PC-3 (cell line): ENCODE results near the gene OPRPN. TPM values are rescaled to one million over a fixed set of nuclear protein-coding genes. Genes with fewer than 3 reads are reported as not detected.

Source experiments
- ATAC-seq: fragments of 200-7000 bp; cut with Tn5 transposase; 2 replicates; pipeline ENCODE4 v1.9.1; 2020; ENCODE audit warnings: mild to moderate bottlenecking, moderate library complexity
- BruUV-seq: library from RNA; stranded (reverse); fragments of 400-500 nt; replicated peaks from 2 replicates; lab custom pipeline; 2021; lab: Mats Ljungman, UMichigan
- CTCF ChIA-PET: fragments of 300-600 bp; sonication (Branson Sonifier 250); formaldehyde crosslinking; loops from one replicate; lab custom pipeline; 2022; ENCODE audit warnings: antibody characterized with exemption; lab: Charles Lee
- POLR2A ChIA-PET: fragments of 300-600 bp; sonication (Branson Sonifier 250); formaldehyde crosslinking; loops from one replicate; lab custom pipeline; 2022; ENCODE audit warnings: antibody characterized with exemption; ENCODE audit not compliant: unreplicated experiment; lab: Charles Lee
- DNase-seq: peaks from one replicate; pipeline ENCODE4 v3.0.0-alpha.2; 2015
- H2AFZ ChIP-seq: fragments of 300-600 bp; sonication (generic); 2 replicates; pipeline ENCODE4 v1.6.0; 2016; ENCODE audit warnings: antibody characterized with exemption, low read length
- H3F3A ChIP-seq: fragments of 300-600 bp; sonication (generic); one replicate; pipeline ENCODE4 v1.6.0; 2017; ENCODE audit warnings: antibody characterized with exemption, low read length, control low read depth, mild to moderate bottlenecking; ENCODE audit not compliant: unreplicated experiment
- H3K27ac ChIP-seq: fragments of 300-600 bp; sonication (generic); 2 replicates; pipeline ENCODE4 v1.5.1; 2016; ENCODE audit warnings: mild to moderate bottlenecking, low read length
- H3K27me3 ChIP-seq: fragments of 300-600 bp; sonication (generic); 2 replicates; pipeline ENCODE4 v1.6.1; 2016; ENCODE audit warnings: low read length, mixed read lengths
- H3K36me3 ChIP-seq: fragments of 300-600 bp; sonication (generic); 2 replicates; pipeline ENCODE4 v1.6.1; 2016; ENCODE audit warnings: low read depth, mixed run types, low read length, mixed read lengths
- H3K4me1 ChIP-seq: fragments of 300-600 bp; sonication (generic); 2 replicates; pipeline ENCODE4 v1.5.1; 2016; ENCODE audit warnings: low read length; ENCODE audit not compliant: insufficient read depth
- H3K4me2 ChIP-seq: fragments of 300-600 bp; sonication (generic); 2 replicates; pipeline ENCODE4 v1.6.0; 2016; ENCODE audit warnings: low read length
- H3K4me3 ChIP-seq: fragments of 300-600 bp; sonication (generic); 2 replicates; pipeline ENCODE4 v1.5.1; 2016; ENCODE audit warnings: mild to moderate bottlenecking, low read length, mixed read lengths
- H3K79me2 ChIP-seq: fragments of 300-600 bp; sonication (generic); 2 replicates; pipeline ENCODE4 v1.6.1; 2017; ENCODE audit warnings: low read length, mixed read lengths
- H3K9ac ChIP-seq: fragments of 300-600 bp; sonication (generic); 2 replicates; pipeline ENCODE4 v1.6.0; 2016; ENCODE audit warnings: mild to moderate bottlenecking, low read length
- H3K9me2 ChIP-seq: fragments of 300-600 bp; sonication (generic); replicated peaks from 2 replicates; pipeline ENCODE4 v1.6.1; 2016; ENCODE audit warnings: mixed run types, low read length, mixed read lengths
- H3K9me3 ChIP-seq: fragments of 300-600 bp; sonication (generic); 2 replicates; pipeline ENCODE4 v1.6.1; 2016; ENCODE audit warnings: low read length, mixed read lengths
- H4K20me1 ChIP-seq: fragments of 300-600 bp; sonication (generic); 2 replicates; pipeline ENCODE4 v1.6.1; 2016; ENCODE audit warnings: low read length, mixed read lengths
- EZH2 ChIP-seq: fragments of 300-600 bp; sonication (generic); IDR thresholded peaks from one replicate; pipeline ENCODE4 v1.6.1; 2017; ENCODE audit warnings: antibody characterized with exemption, mild to moderate bottlenecking, low read length; ENCODE audit not compliant: unreplicated experiment
- EZH2phosphoT487 ChIP-seq: fragments of 300-600 bp; sonication (generic); IDR thresholded peaks from 2 replicates; pipeline ENCODE4 v1.6.1; 2018; ENCODE audit warnings: mild to moderate bottlenecking, antibody characterized with exemption, low read length, borderline replicate concordance
- intact Hi-C: fragments of 100-400 bp; cut with micrococcal nuclease; formaldehyde crosslinking; loops from 2 replicates; pipeline ENCODE4 v1.9.0; 2023
- total RNA-seq: library from RNA; depleted of rRNA; stranded (reverse); fragments of >200 nt; gene quantifications from 2 replicates; pipeline ENCODE4 v1.2.3, GENCODE V29; 2014
- TF ChIP-seq, protein P1 (sequence below): fragments of 300-600 bp; sonication (generic); conservative IDR thresholded peaks from 2 replicates; pipeline ENCODE4 v1.5.1; 2017; ENCODE audit warnings: antibody characterized with exemption, low read depth, mild to moderate bottlenecking, low read length

The OPRPN gene
- total RNA-seq, 1 experiment from 2014 or later: not detected

GRCh38 chr4:70425306-70425705 is 27.6 kb downstream of the OPRPN start:
- H3K79me2 ChIP-seq: no peaks in the 10 kb centered on the region
- H4K20me1 ChIP-seq: no peaks in the 10 kb centered on the region
- no peak overlapping the region for H3K4me2 ChIP-seq
- ATAC-seq (no peak), DNase-seq (no peak)
- no peak overlapping the region for H3K9ac ChIP-seq
- no peaks in the 10 kb centered on the region for H3F3A ChIP-seq
- no peaks in the 10 kb centered on the region for H3K36me3 ChIP-seq
- H3K27ac ChIP-seq: no peak overlapping the region
- no peaks in the 10 kb centered on the region for H3K27me3 ChIP-seq
- H3K4me3 ChIP-seq: no peak overlapping the region
- intact Hi-C loops: no loop called here
- ChIA-PET CTCF (no interaction called here), POLR2A (no interaction called here)
- H2AFZ ChIP-seq: no peak overlapping the region
- H3K4me1 ChIP-seq: no peaks in the 10 kb centered on the region
- no TSS peak for BruUV-seq
- H3K9me2 ChIP-seq: no peaks in the 10 kb centered on the region
- no peaks in the 10 kb centered on the region for H3K9me3 ChIP-seq
- TF ChIP-seq, protein P1, sequence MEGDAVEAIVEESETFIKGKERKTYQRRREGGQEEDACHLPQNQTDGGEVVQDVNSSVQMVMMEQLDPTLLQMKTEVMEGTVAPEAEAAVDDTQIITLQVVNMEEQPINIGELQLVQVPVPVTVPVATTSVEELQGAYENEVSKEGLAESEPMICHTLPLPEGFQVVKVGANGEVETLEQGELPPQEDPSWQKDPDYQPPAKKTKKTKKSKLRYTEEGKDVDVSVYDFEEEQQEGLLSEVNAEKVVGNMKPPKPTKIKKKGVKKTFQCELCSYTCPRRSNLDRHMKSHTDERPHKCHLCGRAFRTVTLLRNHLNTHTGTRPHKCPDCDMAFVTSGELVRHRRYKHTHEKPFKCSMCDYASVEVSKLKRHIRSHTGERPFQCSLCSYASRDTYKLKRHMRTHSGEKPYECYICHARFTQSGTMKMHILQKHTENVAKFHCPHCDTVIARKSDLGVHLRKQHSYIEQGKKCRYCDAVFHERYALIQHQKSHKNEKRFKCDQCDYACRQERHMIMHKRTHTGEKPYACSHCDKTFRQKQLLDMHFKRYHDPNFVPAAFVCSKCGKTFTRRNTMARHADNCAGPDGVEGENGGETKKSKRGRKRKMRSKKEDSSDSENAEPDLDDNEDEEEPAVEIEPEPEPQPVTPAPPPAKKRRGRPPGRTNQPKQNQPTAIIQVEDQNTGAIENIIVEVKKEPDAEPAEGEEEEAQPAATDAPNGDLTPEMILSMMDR: no peak
- TF ChIP-seq EZH2: no peak
- no peak for TF ChIP-seq EZH2phosphoT487

DNA sequence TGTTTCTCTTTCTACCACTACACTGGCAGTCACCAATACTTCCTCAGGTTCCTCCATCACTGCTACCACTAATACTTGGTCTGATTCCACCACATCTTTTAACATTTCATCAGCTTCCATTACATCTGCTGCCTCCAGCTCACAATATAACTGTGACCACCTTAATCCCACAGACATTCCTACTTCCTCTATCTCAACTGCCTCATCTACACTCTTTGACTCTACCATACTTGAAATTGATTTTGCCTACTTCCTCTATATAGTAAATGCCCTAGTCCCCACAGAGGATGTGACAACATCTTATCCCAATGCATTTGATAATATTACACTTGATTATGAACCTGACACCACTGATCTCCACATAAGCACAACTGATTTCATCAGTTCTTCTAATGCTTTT is 29.0 kb downstream of the OPRPN start:
- no TSS peak for BruUV-seq
- ATAC-seq: no peak
- Histone ChIP-seq H3K79me2 (no peaks in the 10 kb centered on the region), H3K4me1 (no peaks in the 10 kb centered on the region), H3K4me3 (no peak overlapping the region), H3K36me3 (no peaks in the 10 kb centered on the region), H3K4me2 (no peak overlapping the region), H3K27ac (no peak overlapping the region), H3K9me3 (no peaks in the 10 kb centered on the region), H2AFZ (no peak overlapping the region), H3K9me2 (no peaks in the 10 kb centered on the region), H3F3A (no peaks in the 10 kb centered on the region), H3K9ac (no peak overlapping the region), H4K20me1 (no peaks in the 10 kb centered on the region), H3K27me3 (no peaks in the 10 kb centered on the region)
- no peak for DNase-seq
- no peak for TF ChIP-seq EZH2
- TF ChIP-seq EZH2phosphoT487: no peak
- TF ChIP-seq, protein P1: no peak
- CTCF ChIA-PET: no interaction called here
- POLR2A ChIA-PET: no interaction called here
- intact Hi-C loops: no loop called here

DNA sequence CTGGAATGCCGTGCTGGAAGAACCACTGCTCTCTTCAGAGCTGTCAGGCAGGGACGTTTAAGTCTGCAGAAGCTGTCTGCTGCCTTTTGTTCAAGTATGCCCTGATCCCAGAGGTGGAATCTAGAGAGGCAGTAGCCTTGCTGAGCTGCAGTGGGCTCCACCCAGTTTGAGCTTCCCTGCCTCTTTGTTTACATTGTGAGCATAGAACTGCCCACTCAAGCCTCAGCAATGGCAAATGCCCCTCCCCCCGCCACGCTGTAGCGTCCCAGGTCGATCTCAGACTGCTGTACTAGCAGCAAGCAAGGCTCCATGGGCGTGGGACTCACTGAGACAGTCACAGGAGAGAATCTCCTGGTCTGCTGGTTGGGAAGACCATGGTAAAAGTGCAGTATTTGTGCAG is 39.5 kb downstream of the OPRPN start:
- TF ChIP-seq EZH2phosphoT487: no peak
- TF ChIP-seq, protein P1: no peak
- no peak for TF ChIP-seq EZH2
- no peak for DNase-seq
- no peaks in the 10 kb centered on the region for H3K9me2 ChIP-seq
- H2AFZ ChIP-seq: no peak overlapping the region
- H3K9ac ChIP-seq: no peak overlapping the region
- no peaks in the 10 kb centered on the region for H3K79me2 ChIP-seq
- H3K27ac ChIP-seq: no peak overlapping the region
- no peaks in the 10 kb centered on the region for H3K4me1 ChIP-seq
- H3K4me2 ChIP-seq: no peak overlapping the region
- H3F3A ChIP-seq: no peaks in the 10 kb centered on the region
- ChIA-PET CTCF (no interaction called here), POLR2A (no interaction called here)
- no peaks in the 10 kb centered on the region for H3K36me3 ChIP-seq
- intact Hi-C loops: no loop called here
- H3K9me3 ChIP-seq: no peaks in the 10 kb centered on the region
- H3K4me3 ChIP-seq: no peak overlapping the region
- no peak for ATAC-seq
- BruUV-seq: no TSS peak
- no peaks in the 10 kb centered on the region for H4K20me1 ChIP-seq
- peaks cover 22% of the 10 kb centered on the region for H3K27me3 ChIP-seq
